NAMALWA (cell line): ENCODE data around the gene ARHGAP44.

Experiments
- DNase-seq: peaks from one replicate; pipeline ENCODE4 v3.0.0-alpha.2; 2015; ENCODE audit warnings: low spot score

Gene ARHGAP44

DNA sequence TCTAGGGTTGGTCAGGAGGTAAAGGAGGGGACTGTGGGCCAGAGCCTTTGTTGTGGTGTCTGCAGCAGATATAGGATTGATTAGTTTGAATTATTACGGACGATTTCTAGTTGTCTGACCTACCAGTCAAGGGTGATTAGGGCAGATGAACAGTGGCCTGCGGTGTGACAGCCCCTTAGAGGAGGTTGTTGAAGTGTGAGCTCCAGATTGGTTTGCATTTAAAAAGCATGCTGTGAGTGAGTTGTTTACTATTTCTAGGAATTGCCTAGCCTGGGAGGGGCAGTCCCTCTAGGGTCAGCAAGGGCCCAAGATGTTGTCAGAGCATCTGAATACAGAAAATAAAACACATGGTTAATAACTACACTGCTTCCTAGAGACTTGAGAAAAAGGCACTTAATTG is 108.8 kb downstream of the ARHGAP44 start:
- no peak for DNase-seq

DNA sequence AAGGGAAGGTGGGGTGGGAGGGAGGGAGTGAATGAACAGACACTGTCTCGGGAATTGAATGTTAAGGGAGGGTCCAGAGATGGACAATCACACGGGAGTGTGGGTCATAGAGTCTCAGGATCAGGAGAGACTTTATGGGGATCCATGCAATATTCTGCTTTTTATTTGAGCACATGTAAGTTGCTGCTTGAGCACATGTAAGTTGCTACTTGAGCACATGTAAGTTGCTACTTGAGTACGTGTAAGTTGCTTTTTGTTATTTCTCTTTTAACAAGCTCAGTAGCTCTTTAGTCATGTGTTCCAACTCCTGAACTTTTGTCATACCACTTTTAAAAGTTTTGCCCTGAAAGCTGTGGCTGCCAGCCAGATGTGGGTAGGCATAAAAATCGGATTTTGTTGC is 110.3 kb downstream of the ARHGAP44 start:
- no peak for DNase-seq

DNA sequence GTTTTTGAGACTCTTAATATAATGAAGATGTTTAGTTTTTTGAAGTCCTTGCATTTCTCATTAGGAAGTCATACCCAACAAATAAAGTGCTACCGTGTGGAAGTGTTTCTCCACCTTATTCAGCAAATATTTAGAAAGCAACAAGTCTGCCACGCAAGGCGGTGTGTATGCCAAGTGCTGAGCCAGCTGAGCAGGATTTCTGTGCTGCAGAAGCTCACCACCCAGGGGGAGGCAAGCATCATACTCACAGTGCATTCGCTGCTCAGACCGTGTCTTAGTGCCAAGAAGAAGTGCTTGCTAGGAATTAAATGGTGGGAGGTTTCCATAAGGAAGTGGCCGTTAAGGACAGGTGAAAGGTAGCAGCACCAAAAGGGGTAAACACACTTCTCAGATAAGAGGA is 111.2 kb downstream of the ARHGAP44 start:
- DNase-seq = no peak

- DNase-seq = no peak
Observed at GRCh38 chr17:12902046-12902445, 112.7 kb downstream of the ARHGAP44 start.

DNA sequence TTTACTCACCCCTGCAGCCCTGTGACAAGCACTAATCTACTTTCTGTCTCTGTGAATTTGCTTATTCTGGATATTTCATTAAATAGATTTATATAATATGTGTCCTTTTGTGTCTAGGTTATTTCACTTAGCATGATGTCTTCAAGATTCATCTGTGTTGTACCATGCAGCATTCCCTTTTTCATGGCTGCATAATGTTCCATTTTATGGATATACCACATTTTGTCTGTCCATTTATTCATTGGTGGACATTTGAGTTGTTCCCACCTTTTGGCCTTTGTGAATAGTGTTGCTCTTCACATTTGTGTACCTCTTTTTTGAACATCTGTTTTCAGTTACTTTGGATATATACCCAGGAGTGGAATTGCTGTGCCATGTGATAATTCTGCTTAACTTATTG is 118.2 kb downstream of the ARHGAP44 start:
- DNase-seq = no peak

GRCh38 chr17:12909046-12909445 is 119.7 kb downstream of the ARHGAP44 start:
- no peak for DNase-seq

- DNase-seq = no peak
Observed at GRCh38 chr17:12909511-12909910, 120.2 kb downstream of the ARHGAP44 start.

DNA sequence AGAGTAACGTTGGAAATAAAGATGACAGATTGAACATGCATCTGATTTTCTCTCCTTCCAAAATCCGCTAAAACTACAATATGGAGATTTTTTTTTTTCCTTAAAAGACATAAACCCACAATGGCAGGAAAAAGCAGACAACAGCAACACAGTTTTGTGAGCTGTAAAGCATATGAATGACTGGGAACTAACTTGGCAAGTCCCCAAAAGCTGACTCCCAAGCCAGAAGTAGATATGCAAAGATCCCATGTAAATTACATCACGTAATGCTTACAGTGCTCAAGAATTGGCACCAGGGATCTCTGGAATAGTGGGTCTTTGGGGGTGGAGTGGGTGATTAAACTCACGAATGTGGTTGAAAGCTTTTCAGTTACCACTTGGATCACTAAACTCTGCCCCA is 121.9 kb downstream of the ARHGAP44 start:
- no peak for DNase-seq

DNA sequence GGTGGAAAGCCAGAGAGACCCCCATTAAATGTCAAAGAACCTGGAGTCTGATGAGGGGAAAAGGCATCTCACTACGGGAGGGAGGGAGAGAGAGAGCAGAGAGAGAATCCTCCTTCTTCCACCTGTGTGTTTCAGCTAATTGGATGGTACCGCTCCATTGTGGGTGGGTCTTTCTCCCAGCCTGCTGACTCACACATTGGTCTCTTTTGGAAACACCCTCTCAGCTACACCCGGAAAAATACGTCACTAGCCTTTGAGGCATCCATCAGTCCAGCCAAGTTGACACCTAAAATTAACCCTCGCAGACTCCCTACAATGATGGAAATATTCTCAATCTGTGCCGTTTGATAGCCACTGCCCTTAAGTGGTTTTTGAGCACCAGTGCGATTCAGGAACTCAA is 128.1 kb downstream of the ARHGAP44 start:
- no peak for DNase-seq

- DNase-seq = no peak
Observed at GRCh38 chr17:12918142-12918541, 128.8 kb downstream of the ARHGAP44 start.

- no peak for DNase-seq
Observed at GRCh38 chr17:12922120-12922519, 132.8 kb downstream of the ARHGAP44 start.

DNA sequence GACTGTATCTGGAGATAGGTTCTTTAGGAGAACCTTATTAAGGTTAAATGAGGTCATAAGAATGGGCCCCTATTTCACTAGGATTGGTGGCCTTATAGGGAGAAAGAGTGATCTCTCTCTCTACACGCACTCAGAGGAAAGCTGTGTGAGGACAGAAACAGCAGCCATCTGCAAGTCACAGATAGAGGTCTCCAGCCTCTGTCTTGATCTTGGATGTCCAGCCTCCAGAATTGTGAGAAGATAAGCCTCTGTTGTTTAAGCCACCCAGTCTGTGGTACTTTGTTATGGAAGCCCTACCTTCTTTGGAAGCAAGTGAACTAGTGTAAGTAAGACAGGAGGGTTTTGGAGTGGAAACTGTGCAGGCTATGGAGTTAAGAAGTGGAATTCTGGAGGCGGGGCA is 135.3 kb downstream of the ARHGAP44 start:
- no peak for DNase-seq

DNA sequence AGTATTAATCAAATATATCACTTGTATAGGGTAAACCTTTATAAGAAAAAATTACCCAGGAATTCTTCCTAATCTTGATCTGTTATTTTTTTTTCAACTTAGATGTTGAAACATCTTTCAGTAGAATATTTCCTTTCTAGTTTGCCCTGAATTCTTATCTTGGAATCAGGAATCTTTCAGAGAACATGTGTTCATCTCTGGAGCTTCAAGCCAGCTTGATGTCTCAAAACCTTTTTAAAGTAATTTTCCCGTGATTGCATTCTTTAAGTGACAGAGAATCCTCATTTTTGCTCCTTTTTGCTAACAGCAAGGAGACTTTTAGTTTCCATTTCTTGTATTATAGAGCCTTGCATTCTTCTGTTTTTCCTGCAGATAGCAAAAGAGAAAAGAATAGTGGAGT is 137.7 kb downstream of the ARHGAP44 start:
- DNase-seq = no peak

- no peak for DNase-seq
Observed at GRCh38 chr17:12927541-12928425, 138.5 kb downstream of the ARHGAP44 start.

GRCh38 chr17:12928736-12929135 is 139.4 kb downstream of the ARHGAP44 start:
- DNase-seq = no peak

DNA sequence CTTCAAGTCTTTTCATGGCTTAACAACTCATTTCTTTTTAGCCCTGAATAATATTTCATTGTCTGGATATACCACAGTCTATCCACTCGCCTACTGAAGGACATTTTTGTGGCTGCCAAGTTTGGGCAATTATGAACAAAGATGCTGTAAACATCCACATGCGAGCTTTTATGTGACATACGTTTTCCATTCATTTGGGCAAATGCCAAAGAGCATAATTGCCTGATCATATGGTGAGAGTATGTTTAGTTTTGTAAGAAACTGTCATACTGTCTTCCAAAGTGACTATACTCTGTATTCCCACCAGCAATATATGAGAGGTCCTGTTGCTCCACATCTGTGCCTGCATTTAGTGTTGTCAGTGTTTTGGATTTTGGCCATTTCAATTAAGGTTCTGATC is 147.2 kb downstream of the ARHGAP44 start:
- DNase-seq = no peak

DNA sequence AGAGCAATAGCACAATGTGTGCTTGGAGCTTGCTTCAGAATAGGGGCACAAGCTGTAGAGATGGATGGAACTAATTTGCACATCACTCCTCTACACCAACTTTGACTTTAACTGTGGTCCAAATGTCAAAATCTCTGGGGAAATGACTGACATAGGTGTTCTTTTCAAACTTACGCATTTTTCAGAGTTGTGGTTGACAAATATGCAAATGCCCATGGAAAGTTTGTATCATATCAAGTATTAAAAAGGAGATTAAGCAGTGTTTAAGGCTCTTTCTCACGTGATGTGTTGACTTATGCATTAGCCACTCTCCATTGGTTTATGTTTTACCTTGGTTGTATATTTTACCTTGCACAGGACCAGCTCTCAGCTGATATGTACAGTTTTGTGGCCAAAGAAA is 151.4 kb downstream of the ARHGAP44 start:
- DNase-seq = peak; percentile 1

- DNase-seq = no peak
Observed at GRCh38 chr17:12947047-12947446, 157.7 kb downstream of the ARHGAP44 start.

DNA sequence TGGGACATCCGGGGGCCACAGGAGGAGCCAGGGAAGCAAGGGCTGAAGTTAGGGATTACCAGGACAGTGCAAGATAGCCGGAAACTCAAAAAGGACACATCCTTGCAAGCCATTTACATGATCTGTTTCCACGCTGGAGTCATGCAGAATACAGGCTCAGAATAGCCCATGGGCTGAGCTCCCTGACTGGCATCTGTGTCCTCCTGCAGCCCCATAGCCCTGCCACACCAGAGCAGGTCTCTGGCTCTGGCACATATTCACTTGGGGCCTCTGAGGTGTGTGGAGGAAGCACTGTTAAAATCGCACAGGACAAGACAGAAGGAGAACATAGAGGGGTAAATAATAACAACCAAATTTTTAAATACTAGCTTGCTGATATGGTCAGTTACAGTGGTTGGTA is 162.7 kb downstream of the ARHGAP44 start:
- no peak for DNase-seq

- no peak for DNase-seq
Observed at GRCh38 chr17:12953156-12953555, 163.9 kb downstream of the ARHGAP44 start.

DNA sequence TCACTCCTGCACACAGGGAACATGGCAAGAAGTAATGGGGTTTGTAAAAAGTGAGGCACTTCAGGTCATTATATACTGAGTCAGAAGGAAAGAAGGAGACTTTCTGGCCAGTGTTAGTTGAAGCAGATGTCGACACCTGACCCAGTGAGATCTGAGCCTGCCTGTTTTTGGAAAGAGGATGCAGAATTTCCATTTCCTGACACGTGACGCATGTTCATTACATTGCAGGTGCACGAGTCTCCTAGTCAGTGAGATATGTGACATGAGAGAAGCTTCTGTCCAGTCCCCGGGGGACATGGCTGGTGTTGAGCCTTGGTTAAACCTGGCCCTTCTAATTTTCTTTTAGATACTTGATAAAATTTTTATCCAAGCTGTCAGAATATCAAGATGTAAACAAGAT is 166.2 kb downstream of the ARHGAP44 start:
- DNase-seq = peak; percentile 18

DNA sequence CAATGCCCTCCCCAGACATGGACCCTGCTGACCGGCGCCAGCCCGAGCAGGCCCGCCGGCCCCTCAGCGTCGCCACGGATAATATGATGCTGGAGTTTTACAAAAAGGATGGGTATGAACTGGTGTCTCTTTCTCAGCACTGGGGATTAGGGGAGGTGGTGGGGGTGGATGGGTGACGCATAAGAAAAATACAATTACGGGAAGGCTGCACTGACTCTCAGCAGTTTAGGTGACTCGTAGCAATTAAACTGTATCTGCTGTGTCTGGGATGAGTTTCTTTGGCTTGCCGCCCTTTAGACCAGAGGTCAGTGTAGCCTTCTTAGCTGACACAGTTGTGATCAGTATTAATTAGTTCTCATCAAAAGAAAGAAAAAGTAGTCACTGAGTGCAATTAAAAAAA is 169.5 kb downstream of the ARHGAP44 start:
- no peak for DNase-seq

- no peak for DNase-seq
Observed at GRCh38 chr17:12959441-12959840, 170.1 kb downstream of the ARHGAP44 start.

DNA sequence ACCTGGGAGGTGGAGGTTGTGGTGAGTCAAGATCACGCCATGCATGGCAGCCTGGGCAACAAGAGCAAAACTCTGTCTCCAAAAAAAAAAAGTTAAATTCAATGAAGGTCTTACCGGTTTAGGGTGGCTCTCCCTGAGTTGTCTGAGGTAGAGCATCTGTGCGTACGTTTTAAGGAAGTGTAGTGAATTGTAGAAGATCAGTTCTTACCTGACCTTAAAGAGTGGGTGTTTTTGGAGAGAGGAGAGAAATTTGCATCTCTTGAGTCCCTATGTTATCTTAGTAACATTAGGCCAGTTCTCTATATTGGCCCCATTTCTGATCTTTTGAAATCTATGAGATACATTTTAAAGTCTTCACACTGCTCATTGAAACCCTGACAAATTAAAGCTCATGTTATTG is 172.4 kb downstream of the ARHGAP44 start:
- no peak for DNase-seq
